RCC 7860 (cell line): ENCODE results near the gene LITAF.

ENCODE experiments used
- DNase-seq: peaks from one replicate; pipeline ENCODE4 v3.0.0-alpha.2; 2015; ENCODE audit warnings: low spot score
- FAIRE-seq: peaks from 2 replicates; lab custom pipeline; 2012; peaks lifted over from hg19 to GRCh38; lab: Jason Lieb, UNC

LITAF gene

DNA sequence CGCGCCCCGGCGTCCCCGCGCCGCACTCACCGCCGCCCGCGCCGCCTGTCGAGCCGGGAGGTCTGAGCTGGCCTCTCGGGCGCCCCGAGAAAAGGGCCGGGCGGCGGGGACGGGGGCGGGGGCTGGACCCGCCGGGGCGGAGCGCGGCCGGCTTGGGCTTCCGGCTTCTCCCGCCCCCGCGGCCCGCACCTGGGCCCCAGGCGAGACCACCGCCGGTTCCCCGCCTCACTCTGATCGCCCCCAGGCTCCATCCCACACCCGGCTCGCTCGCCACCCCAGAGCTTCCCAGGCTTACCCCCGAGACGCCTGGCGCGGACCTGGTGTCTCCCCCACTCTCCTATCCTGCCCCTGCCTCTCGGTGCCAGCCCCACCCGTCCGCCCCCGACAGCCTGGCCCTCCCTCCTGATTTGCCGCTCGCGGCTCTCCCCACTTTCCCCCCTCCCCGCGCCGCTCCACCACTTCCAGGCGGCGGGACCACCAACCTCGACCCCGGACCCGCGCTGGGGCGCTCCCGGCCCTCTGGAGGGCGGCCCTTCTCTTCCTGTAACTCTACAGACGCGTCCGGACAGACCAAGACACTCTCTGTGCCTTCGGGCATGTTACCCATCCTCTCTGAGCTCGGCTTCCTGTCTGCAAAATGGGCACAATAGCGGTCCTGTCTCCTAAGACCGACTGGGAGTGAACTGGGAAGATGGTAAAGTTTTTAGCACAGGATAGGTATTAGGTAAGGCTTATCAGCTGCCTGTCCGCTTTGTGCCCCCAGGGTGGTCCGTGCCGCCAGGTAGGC lies at the start of gene LITAF:
Gene LITAF (minus strand): TSS at position 64 of the 787 bp plus-strand sequence. CDS start 30,189 bp downstream, outside the sequence.
- FAIRE-seq: no peak
- no peak for DNase-seq

DNA sequence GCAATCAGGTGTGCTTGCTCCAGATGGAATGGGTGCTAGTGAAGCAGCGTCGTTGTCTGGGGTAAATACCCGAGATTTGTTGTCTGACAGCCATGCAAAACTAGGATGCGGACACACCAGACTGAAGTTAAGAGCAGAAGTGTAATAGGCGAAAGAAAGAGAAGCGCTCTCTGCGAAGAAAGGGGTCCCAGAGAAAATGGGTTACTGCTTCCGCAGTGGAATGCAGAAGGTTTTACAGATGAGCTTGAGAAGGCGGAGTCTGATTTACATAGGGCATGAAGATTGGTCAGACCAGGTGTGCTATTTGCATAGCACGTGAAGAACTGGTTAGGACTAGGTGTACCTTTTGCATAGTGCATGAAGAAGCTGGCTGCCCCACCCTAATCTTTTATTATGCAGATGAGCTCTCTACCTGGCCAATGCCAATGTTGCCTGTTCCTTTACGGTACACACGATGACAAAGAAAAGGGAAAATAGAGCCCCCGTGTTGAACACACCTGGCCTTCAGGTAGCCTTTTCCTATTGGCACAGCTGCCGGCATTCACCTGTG lies 49.5 kb upstream of the LITAF start:
- FAIRE-seq: no peak
- DNase-seq: no peak

DNA sequence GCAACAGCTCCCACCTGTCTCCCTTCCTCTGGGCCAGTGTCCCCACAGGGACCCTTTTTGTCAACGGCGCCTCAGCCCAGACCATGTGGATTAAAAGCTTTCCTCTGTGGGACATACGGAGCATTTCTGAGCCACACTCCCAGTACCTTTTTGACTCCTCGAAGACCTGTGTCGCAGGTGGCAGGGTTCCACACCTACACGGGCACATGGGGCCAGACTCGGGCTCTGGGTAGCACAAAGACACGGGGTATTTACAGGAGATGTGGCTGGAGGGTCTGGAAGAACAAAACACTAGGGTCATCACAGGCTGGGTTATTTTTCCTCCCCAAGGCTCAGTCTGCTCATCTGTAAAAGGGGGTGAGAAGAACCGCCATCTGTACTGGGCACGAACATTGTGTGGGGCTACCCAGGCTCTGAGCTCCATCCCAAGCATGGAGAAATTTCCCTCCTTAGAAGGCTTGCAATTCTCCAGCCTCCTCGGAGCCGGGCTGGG lies 49.0 kb upstream of the LITAF start:
- DNase-seq (no peak), FAIRE-seq (no peak)

DNA sequence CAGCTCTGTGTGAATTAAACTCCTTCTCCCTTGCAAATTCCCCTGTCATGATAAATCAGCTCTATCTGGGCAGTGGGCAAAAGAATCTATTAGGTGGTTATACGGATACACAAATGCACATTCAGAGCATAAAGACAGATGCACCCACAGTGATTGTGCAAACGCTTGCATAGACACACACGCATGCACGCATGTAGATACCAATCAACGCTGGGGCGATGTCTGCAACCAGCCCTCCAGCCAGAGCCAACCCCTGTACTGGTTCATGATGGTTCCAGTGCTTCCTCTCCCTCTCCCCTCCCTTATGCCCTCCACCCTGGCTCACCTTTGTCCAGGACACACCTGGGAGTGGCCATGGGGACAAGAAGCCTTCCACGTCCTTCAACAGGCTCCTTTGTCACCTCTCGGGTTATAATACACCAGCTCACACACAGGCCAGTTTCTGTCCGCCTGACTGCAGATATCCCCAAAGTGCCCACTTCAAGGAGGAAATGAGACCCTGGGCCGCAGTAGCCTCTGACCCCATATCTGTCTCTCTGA lies 48.5 kb upstream of the LITAF start:
- FAIRE-seq (no peak), DNase-seq (no peak)

DNA sequence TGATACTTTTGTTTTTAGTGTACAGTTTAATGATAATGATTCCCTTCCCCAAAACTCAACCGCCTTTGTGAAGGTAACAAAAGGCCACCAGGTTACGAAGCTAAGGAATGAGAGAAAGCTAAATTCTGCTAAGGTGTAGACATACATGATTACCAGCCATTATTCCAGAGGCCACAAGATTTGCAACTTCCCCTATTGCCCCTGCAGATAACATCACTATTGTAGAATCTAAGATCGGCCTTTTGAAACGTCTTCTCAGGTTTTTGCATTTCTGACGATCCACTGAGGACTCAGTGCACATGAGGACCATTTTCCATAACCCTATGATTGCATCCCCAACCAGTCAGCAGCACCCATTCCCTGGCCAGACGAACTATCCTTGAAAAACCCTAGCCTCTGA lies 47.6 kb upstream of the LITAF start:
- FAIRE-seq: no peak
- no peak for DNase-seq

DNA sequence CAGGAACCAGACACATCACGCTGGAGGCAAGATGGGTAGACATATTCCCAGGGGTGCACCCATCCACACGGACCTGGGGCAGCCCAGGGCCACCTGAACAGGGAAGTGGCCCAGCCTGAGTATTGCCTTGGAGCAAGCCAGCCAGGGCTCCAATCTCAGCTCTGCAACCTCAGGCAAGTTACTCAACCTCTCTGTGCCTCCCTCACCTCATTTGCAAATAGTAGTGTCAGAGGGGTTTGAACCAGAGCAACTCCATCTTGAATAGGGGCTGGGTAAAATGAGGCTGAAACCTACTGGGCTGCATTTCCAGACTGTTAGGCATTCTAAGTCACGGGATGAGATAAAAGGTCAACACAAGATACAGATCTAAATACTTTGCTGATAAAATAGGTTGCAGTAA lies 46.4 kb upstream of the LITAF start:
- DNase-seq (no peak), FAIRE-seq (no peak)

DNA sequence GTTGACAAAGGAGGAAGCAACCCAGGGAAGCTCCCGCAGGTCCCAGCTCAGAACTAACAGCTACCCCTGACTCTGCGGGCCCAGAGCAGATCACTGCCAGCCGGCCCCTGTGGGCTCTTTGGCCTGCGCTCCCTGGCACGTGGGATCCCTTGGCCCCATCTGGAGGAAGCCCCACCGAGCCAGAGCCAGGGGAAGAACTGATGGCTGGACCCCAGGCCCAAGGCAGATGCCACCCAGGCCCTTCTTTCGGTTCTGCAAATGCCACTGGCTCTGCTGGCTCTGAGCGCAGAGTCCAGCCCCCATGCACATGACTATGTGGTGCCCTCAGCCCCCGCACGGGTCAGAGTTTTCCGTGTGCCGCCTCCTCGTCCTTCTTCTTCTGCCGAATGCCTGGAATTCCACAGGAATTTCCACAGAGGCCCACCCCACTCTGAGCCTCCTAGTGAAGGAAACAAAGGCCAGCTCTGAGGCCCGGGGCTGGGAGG lies 45.8 kb upstream of the LITAF start:
- FAIRE-seq: no peak

DNA sequence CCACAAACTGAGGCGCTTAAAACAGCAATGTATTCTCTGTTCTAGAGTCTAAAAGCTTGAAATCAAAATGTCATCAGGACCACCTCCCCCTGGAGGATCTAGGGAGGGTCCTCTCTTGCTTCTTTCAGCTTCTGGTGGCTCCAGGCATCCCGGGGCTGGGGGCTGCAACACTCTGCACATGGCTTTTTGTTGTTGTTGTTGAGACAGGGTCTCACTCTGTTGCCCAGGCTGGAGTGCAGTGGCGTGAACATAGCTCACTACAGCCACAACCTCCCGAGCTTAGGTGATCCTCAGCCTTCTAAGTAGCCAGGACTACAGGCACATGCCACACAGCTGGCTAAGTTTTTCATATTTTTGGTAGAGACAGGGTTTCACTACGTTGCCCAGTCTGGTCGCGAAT lies 44.5 kb upstream of the LITAF start:
- DNase-seq (no peak), FAIRE-seq (no peak)

More for the DNA sequence above, 45.8 kb upstream of the LITAF start:
- DNase-seq: peak; percentile 76

DNA sequence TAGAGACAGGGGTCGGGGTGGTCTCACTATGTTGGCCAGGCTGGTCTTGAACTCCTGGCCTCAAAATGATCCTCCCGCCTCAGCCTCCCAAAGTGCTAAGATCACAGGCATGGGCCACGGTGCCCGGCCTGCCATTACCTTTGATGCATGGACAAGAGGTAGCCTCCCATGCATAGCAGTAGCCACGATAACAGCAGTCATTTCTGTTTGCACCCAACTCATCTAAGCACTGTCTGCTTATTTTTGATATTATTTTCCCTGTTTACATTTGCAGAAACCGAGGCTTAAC lies 44.0 kb upstream of the LITAF start:
- DNase-seq (no peak), FAIRE-seq (no peak)

DNA sequence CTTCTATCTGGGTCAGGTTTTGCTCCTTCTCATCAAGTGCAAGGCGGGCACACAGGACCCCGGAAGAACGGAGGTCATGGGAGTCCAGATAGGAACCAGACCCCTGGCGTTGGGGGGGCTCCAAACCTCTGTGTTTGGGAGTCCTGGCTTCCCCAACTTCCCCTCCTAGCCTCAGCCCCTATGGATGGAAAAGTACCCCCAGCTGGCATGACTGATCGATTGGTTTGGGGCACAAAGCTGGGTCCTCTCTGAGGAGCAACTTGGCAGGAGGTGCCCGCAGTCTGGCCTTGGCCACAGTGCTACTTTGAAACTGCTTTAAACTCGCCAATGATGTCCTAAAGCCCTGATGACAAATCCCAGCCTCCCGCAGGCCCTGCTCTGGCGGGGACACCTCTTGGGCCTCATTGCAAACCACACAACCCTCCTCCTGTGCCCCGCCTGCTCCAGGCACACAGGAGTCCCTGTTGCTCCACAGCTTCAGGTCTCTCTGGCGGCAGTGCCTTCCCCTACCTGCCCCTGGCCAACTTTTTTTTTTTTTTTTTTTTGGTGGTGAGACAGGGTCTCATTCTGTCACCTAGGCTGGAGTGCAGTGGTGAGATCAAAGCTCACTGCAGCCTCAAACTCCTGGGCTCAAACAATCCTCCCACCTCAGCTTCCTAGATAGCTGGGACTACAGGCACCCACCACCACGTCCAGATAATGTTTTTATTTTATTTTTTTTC lies 43.5 kb upstream of the LITAF start:
- peak; percentile 42 for FAIRE-seq
- DNase-seq: peak; percentile 72

DNA sequence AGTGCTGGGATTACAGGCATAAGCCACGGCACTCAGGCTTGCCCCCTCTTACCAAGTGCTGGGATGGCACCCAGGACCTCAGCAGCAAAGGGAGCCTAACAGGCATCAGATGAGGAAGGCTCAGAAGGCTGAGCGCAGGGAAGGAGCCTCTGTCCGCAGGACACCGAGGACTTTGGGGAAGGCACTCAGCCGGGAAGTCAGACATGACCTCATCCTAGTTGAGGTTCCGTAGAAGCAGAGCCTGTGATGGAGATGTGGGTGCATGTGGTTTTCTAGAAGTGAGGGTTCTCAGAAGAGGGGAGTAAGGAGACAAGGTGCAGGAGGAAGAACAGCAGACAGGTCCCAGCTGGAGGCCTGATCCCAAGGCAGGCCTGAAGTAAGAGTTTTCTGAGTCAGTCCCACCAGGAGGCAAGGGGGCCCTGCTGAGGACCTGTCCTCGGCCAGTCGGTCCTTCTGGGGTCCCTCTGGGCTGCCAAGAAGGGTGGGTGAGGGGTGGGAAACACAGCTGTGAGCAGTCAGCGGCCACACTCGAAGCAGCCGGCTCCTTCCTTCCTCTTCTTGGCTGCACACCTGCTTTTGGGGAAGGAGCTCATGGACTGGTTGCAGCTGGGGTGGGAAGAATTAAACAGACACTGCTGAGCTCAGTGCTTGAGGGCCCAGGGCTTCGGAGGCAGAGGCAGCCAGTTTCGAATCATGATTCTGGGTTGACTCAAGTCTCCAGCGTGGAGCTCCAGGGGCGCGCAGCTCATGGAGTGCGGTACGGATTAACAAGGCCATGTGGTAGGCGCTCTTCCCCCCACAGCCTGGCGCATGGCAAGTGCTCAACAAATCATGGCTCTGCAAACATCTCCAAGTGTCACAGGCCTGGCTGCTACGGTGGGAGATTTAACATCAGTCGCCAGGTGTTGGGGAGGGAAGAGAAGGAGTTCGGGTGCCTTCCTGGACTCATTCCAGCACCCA lies 42.6 kb upstream of the LITAF start:
- peak; percentile 41 for FAIRE-seq
- peak; percentile 76 for DNase-seq

DNA sequence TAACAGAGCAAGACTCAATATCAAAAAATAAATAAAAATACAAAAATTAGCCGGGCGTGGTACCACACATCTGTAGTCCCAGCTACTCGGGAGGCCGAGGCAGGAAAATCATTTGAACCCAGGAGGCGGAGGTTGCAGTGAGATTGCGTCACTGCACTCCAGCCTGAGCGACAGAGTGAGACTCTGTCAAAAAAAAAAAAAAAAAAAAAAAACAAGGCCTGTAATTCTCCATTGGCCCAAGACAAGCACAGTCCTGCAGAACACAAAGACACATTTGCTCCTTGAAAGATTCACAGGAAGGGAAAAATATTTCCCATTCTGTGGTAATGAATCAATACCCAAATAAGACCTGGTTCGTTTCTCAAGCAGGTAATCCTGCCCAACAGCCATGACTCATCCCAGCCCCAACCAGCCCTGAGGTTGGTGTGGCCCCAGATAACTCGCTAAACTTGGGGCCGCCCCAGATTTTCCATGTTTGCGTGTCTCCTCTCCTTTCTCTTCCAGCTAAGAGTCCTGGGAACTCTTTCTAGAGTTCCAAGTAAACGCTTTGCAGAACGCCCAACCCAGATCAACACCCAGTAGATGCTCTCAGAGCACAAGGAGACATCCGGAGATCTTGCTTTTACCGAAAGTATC lies 41.2 kb upstream of the LITAF start:
- peak; percentile 89 for FAIRE-seq
- DNase-seq: peak; percentile 93

DNA sequence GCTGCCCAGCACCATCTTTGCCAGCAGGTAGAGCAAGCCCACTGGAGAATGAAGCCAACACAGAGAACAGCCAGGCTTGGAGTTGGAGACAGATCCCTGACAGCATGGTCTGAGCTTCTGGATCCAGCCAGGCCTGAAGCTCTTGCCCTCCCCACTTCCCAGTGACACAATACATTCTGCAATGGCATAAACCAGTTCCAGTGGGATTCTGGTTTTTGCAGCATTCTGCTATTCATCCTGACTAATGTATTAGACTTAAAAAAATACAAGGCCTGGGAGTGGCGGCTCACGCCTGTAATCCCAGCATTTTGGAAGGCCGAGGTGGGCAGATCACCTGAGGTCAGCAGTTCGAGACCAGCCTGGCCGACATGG lies 40.6 kb upstream of the LITAF start:
- DNase-seq: peak; percentile 14
- no peak for FAIRE-seq

DNA sequence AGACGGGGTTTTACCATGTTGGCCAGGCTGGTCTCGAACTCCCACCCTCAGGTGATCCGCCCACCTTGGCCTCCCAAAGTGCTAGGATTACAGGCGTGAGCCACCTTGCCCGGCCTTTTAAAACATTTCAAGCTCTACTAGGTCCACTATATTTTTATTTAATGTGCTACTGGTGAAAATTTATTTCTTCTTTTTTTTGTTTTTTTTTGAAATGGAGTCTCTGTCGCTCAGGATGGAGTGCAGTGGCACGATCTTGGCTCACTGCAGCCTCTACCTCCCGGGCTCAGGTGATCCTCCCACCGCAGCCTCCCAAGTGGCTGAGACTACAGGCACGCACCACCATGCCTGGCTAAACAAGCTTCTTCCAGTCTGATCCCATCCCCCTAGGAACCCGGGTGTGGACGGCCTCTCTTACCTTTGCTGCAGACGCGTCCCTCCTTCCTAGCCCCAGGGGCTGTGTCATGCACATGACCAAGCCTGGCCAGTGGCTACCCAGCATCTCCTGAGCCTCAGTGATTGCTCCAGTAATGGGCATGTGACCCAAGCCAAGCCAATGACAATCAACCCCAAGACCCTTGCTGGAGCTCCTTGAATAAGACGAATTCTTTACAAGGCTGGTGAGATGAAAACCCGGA lies 40.1 kb upstream of the LITAF start:
- no peak for DNase-seq
- FAIRE-seq: no peak

DNA sequence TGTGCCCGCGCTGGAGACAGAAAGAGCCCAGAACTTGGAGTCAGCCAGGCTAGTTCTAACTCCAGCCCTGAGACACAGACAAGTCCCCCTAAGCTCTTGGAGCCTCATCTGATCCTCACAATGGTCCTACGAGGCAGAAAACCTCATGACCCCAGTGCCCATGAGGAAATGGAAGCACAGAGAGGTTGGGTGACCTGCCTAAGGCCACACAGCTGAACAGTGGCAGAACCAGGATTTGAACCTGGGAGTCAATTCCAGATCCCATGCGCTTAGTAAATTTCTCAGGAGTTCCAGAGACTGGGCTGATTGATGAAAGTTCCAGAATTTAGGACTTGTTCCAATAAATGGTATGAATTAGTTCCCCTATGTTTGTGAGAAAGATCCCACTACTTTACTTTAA lies 39.0 kb upstream of the LITAF start:
- DNase-seq: no peak
- no peak for FAIRE-seq

DNA sequence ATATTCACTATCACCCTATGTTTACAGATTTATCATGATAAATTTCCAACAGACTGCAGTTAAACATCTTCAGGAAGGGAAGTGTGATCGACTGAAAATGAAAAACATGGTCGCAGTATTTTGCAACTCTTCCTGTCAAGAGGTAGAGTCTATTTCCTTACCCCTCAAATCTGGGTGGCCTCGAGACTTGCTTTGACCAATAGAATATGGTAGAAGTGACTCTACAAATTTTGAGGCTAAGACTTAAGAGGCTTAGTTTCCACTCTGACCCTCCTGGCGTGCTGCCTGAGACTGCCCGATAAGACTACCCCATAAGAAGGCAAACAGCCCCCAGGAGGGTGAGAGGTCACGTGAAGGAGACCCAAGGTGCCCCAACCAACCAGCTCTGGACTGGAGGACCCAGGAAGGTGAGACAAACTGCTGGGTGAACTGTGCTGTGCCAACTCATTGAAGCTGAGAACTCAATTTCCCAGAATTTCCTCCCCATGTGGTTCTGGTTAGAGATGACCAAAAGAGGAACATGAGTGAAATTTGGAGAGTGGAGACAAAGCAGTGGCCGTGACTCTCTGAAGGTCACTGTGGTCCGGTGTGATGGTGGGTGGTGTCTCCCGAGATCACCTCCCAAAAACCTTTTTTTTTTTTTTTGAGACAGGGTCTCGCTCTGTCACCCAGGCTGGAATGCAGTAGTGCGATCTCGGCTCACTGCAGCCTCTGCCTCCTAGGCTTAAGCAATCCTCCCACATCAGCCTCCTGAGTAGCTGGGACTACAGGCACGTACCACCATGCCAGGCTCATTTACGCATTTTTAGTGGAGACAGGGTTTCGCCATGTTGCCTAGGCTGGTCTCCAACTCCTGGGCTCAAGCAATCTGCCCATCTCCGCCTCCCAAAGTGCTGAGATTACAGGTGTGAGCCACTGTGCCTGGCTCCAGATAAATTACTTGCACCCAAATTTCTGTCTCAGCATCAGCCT lies 38.2 kb upstream of the LITAF start:
- no peak for DNase-seq
- no peak for FAIRE-seq

DNA sequence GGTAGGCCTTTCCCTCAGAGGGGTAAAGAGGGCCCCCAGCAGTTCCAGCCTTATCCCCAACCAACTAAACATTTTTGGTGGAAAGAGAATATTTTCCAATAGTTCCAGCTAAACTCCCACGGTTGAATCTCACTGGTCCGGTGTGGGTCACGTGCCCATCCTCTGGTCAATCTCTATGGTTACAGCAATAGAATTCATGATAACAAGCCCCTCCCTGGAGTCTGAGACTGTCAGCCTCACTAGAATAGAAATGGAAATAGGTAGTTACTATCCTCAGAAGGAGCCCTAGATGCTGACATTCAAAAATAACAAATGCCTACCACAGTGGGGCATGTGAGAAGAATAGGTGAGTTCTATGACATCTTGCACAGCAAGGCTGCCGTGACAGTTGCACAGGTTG lies 37.5 kb upstream of the LITAF start:
- DNase-seq (no peak), FAIRE-seq (no peak)

DNA sequence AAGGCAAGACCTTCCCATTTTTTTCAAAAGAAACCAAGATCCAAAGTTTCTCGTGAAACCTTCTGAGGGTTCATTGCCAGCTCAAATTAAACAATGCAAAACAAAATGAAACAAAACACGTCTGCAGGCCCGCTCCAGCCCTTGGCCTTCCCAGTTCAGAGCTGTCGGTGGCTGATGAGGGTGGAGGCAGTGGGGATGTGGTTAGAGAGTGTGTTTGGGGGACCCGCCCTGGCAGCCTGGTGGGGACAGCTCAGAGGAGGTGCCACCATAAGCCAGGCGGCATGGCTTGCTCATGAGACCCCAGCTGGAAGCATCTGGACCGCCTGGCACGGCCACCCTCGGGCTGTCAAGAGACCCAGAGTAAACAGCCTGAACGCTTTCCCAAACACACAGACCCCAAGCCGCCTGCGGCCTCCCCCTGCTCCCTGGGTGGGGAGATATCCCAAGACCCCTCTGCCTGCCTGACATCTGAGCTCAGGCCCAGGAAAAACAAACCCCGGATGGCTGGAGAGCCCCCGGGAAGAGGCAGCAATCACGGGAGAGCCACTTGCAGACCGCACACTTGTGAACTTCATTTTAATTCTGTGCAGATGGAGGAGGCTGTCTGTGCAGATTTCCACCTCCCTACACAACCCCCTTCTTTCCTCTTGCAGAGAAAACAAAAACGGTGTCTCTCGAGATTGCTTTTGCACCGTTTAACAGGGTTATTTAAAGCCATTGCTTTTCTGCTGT lies 35.4 kb upstream of the LITAF start:
- no peak for DNase-seq
- no peak for FAIRE-seq
